C4-2B (cell line): ENCODE data around the gene CD247.

Experiments used
- H3K27ac ChIP-seq: fragments of 450-650 bp; 2 replicates; pipeline ENCODE4 v1.5.1; 2017
- CTCF ChIP-seq: fragments of 450-650 bp; conservative IDR thresholded peaks from 2 replicates; pipeline ENCODE4 v1.5.1; 2017; ENCODE audit warnings: mild to moderate bottlenecking
- ZFX ChIP-seq: fragments of 450-650 bp; IDR thresholded peaks from 2 replicates; pipeline ENCODE4 v1.6.1; 2017

The CD247 gene

GRCh38 chr1:167431261-167431908 is 86.9 kb downstream of the CD247 start:
- TF ChIP-seq CTCF, result no peak
- TF ChIP-seq ZFX, result no peak
- no peak overlapping the region for H3K27ac ChIP-seq

- TF ChIP-seq ZFX, result no peak
- no peak for TF ChIP-seq CTCF
- no peak overlapping the region for H3K27ac ChIP-seq
Observed at GRCh38 chr1:167430849-167431242, 87.5 kb downstream of the CD247 start.

- TF ChIP-seq CTCF (no peak), ZFX (no peak)
- no peak overlapping the region for H3K27ac ChIP-seq
Observed at GRCh38 chr1:167430134-167430848, 88.0 kb downstream of the CD247 start.

- TF ChIP-seq ZFX, result no peak
- TF ChIP-seq CTCF, result no peak
- H3K27ac ChIP-seq, result no peak overlapping the region
Observed at GRCh38 chr1:167429612-167430011, 88.7 kb downstream of the CD247 start.

GRCh38 chr1:167428395-167428794 is 89.9 kb downstream of the CD247 start:
- no peak overlapping the region for H3K27ac ChIP-seq
- TF ChIP-seq ZFX (no peak), CTCF (no peak)

GRCh38 chr1:167427848-167428247 is 90.5 kb downstream of the CD247 start:
- TF ChIP-seq CTCF (no peak), ZFX (no peak)
- H3K27ac ChIP-seq, result no peak overlapping the region

GRCh38 chr1:167426716-167427115 is 91.6 kb downstream of the CD247 start:
- TF ChIP-seq CTCF, result no peak
- no peak for TF ChIP-seq ZFX
- H3K27ac ChIP-seq, result no peak overlapping the region
